PC-9 (cell line): Measurements from ENCODE around the gene CTNNA3. TPM values are rescaled to one million over a fixed set of nuclear protein-coding genes. Genes with fewer than 3 reads are reported as not detected.
A peak's percentile ranks its signal among the peaks of the same experiment; 100 is the strongest.

Source experiments
- BruUV-seq: library from RNA; stranded (reverse); fragments of 400-500 nt; replicated peaks from 2 replicates; lab custom pipeline; 2021; lab: Mats Ljungman, UMichigan
- CTCF ChIA-PET: fragments of 300-600 bp; sonication (Branson Sonifier 250); formaldehyde crosslinking; loops from one replicate; lab custom pipeline; 2022; ENCODE audit warnings: antibody characterized with exemption; lab: Charles Lee
- POLR2A ChIA-PET: fragments of 300-600 bp; sonication (Branson Sonifier 250); formaldehyde crosslinking; loops from one replicate; lab custom pipeline; 2022; ENCODE audit warnings: antibody characterized with exemption; ENCODE audit not compliant: unreplicated experiment; lab: Charles Lee
- DNase-seq, 2 experiments: peaks; one replicate each; pipeline versions ENCODE4 v3.0.0 to v3.0.0-alpha.2; 2015 to 2022; ENCODE audit warnings: mixed read lengths in 1 of 2
- H2AFZ ChIP-seq: fragments of 200-600 bp; sonication (generic); 2 replicates; pipeline ENCODE4 v1.8.1; 2017; ENCODE audit warnings: antibody characterized with exemption
- H3F3A ChIP-seq: fragments of 200-600 bp; sonication (generic); 2 replicates; pipeline ENCODE4 v1.8.1; 2017; ENCODE audit warnings: antibody characterized with exemption, mild to moderate bottlenecking, low read depth; ENCODE audit not compliant: insufficient read depth
- H3K27ac ChIP-seq: fragments of 200-600 bp; sonication (generic); 2 replicates; pipeline ENCODE4 v1.6.1; 2016; ENCODE audit warnings: mixed run types
- H3K27me3 ChIP-seq: fragments of 200-600 bp; sonication (generic); 2 replicates; pipeline ENCODE4 v1.6.1; 2016; ENCODE audit warnings: low read depth, mixed run types; ENCODE audit not compliant: insufficient read depth
- H3K36me3 ChIP-seq: fragments of 200-600 bp; sonication (generic); 2 replicates; pipeline ENCODE4 v1.6.1; 2016; ENCODE audit warnings: low read depth, mixed run types
- H3K4me1 ChIP-seq: fragments of 200-600 bp; sonication (generic); replicated peaks from 2 replicates; pipeline ENCODE4 v1.6.1; 2016; ENCODE audit warnings: mixed run types; ENCODE audit not compliant: insufficient read depth
- H3K4me2 ChIP-seq: fragments of 200-600 bp; sonication (generic); 2 replicates; pipeline ENCODE4 v1.6.1; 2017; ENCODE audit warnings: mixed run types
- H3K4me3 ChIP-seq: fragments of 200-600 bp; sonication (generic); 2 replicates; pipeline ENCODE4 v1.6.1; 2016; ENCODE audit warnings: mixed run types
- H3K79me2 ChIP-seq: fragments of 200-600 bp; sonication (generic); 2 replicates; pipeline ENCODE4 v1.6.1; 2017; ENCODE audit warnings: low read depth, mixed run types
- H3K9me2 ChIP-seq: fragments of 200-600 bp; sonication (generic); 2 replicates; pipeline ENCODE4 v1.8.1; 2017; ENCODE audit warnings: mild to moderate bottlenecking; ENCODE audit not compliant: insufficient read depth
- H3K9me3 ChIP-seq: fragments of 200-600 bp; sonication (generic); 2 replicates; pipeline ENCODE4 v1.8.1; 2016; ENCODE audit warnings: low read depth; ENCODE audit not compliant: insufficient read depth
- H4K20me1 ChIP-seq: fragments of 200-600 bp; sonication (generic); 2 replicates; pipeline ENCODE4 v1.8.1; 2017; ENCODE audit not compliant: insufficient read depth
- CTCF ChIP-seq: fragments of 200-600 bp; sonication (generic); conservative IDR thresholded peaks from 2 replicates; pipeline ENCODE4 v1.6.1; 2017; ENCODE audit warnings: mixed run types, antibody characterized with exemption, mild to moderate bottlenecking, moderate library complexity
- EZH2 ChIP-seq: fragments of 200-600 bp; sonication (generic); IDR thresholded peaks from 2 replicates; pipeline ENCODE4 v1.8.0; 2017; ENCODE audit warnings: antibody characterized with exemption, low read depth
- intact Hi-C: fragments of 100-400 bp; cut with micrococcal nuclease; formaldehyde crosslinking; loops from one replicate; pipeline ENCODE4 v1.10.0; 2022; ENCODE audit not compliant: unreplicated experiment
- total RNA-seq: library from RNA; stranded (reverse); gene quantifications from 2 replicates; pipeline ENCODE4 v1.2.3, GENCODE V29; 2021

CTNNA3 gene
- total RNA-seq, 1 experiment from 2014 or later: not detected

DNA sequence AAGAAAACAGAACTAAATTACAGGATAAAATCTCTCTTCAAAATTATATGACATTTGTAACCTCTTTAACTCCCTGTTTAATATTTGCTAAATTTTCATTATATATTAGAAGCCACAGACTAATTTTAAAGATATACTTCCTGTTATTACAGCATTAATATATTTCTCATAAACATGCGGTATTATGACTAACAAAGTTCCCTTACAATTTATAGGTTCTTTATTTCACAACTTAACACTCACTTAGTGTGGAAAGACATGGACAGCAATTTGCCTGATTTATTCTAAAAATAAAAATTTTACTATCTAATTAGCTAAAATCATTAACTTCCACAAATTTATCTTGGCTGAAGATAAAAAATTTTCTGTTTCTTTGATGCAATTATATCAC lies 29.0 kb downstream of the CTNNA3 start:
- intact Hi-C loops: loop anchor here (5.0 kb wide), 1 partner anchor 635 kb away; no protein-coding TSS in a partner anchor

DNA sequence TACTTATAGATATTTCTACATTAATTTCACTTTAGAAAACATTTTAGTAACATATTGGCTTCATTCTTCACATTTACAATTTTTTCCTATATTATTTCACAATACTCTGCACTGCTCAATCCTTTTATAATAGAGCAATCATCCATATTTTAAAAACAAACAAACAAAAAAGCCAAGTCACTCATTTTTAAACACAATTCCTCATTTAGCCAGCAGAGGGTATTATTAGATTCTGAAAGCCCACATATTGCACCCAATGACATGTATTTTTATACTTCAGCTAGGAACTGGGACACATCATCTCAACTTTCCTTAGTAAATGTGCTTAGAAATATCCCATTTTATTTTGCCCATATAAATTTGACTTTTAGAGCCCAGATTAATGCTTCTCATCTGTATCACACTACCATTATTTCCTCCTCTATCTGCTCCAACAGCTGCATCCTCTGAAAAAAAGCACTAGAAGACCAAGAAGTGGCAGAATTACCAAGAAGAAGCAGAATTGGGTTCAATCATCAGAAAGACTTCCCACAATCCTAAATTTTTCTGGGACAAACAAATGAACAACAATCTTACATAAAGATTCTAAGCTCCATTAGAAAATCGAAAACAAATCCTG lies 29.5 kb downstream of the CTNNA3 start:
- Histone ChIP-seq H3K9me3 (no peaks in the 10 kb centered on the region), H3K27me3 (no peaks in the 10 kb centered on the region), H2AFZ (no peak overlapping the region), H3K4me1 (no peaks in the 10 kb centered on the region), H3F3A (no peaks in the 10 kb centered on the region), H3K4me3 (no peak overlapping the region), H3K4me2 (no peak overlapping the region), H3K27ac (no peak overlapping the region), H3K36me3 (no peaks in the 10 kb centered on the region), H3K9me2 (peaks cover 4% of the 10 kb centered on the region; the same call in 1 of the 2 replicates), H4K20me1 (no peaks in the 10 kb centered on the region), H3K79me2 (no peaks in the 10 kb centered on the region)
- no peak for TF ChIP-seq EZH2
- TF ChIP-seq CTCF: peak; percentile 74
- DNase-seq: no peak
- intact Hi-C loops: loop anchor here (1.0 to 5.0 kb wide), 2 partner anchors 114 to 636 kb away; no protein-coding TSS in a partner anchor
- BruUV-seq: no TSS peak
- ChIA-PET CTCF (interaction anchor here (0.6 kb wide), 1 partner anchor 112 kb away, joined by 3 read pairs; no protein-coding TSS in a partner anchor), POLR2A (no interaction called here)

More for the DNA sequence above, 29.0 kb downstream of the CTNNA3 start:
- H3K27me3 ChIP-seq: no peaks in the 10 kb centered on the region
- BruUV-seq: no TSS peak
- H3K4me2 ChIP-seq: no peak overlapping the region
- H3K79me2 ChIP-seq: no peaks in the 10 kb centered on the region
- H4K20me1 ChIP-seq: no peaks in the 10 kb centered on the region
- no peak overlapping the region for H3K4me3 ChIP-seq
- H3K27ac ChIP-seq: no peak overlapping the region
- no peaks in the 10 kb centered on the region for H3K9me3 ChIP-seq
- TF ChIP-seq EZH2: no peak
- CTCF ChIA-PET: interaction anchor here (0.6 kb wide), 1 partner anchor 112 kb away, joined by 3 read pairs; no protein-coding TSS in a partner anchor
- no peaks in the 10 kb centered on the region for H3K36me3 ChIP-seq
- H3F3A ChIP-seq: no peaks in the 10 kb centered on the region
- peaks cover 4% of the 10 kb centered on the region; the same call in 1 of the 2 replicates for H3K9me2 ChIP-seq
- H3K4me1 ChIP-seq: no peaks in the 10 kb centered on the region
- DNase-seq: no peak
- POLR2A ChIA-PET: no interaction called here
- no peak overlapping the region for H2AFZ ChIP-seq

GRCh38 chr10:67665491-67665890 lies 30.5 kb downstream of the CTNNA3 start:
- Histone ChIP-seq H3K27ac (no peak overlapping the region), H2AFZ (no peak overlapping the region), H3K4me1 (no peaks in the 10 kb centered on the region), H3K9me2 (peaks cover 4% of the 10 kb centered on the region; the same call in 1 of the 2 replicates), H3K27me3 (no peaks in the 10 kb centered on the region), H3K79me2 (no peaks in the 10 kb centered on the region), H3K4me2 (no peak overlapping the region), H4K20me1 (no peaks in the 10 kb centered on the region), H3K4me3 (no peak overlapping the region), H3K36me3 (no peaks in the 10 kb centered on the region), H3K9me3 (no peaks in the 10 kb centered on the region), H3F3A (no peaks in the 10 kb centered on the region)
- ChIA-PET POLR2A (interaction anchor here (0.6 kb wide), 1 partner anchor 387 kb away, joined by 16 read pairs; no protein-coding TSS in a partner anchor), CTCF (no interaction called here)
- intact Hi-C loops: loop anchor here (5.0 kb wide), 1 partner anchor 637 kb away; no protein-coding TSS in a partner anchor
- no peak for DNase-seq
- no peak for TF ChIP-seq CTCF
- no peak for TF ChIP-seq EZH2
- no TSS peak for BruUV-seq
